HEK293 (cell line): Measurements from ENCODE around the gene SLC7A11.
"Not testable (repeated sequence)": the region's sequence is repeated elsewhere in the genome, so short reads cannot be mapped to it uniquely, and the experiment has no call there.

ENCODE experiments used
- CTCF ChIA-PET: fragments of 350-600 bp; formaldehyde crosslinking; extraction: SDS; loops from one replicate; lab custom pipeline; 2021; ENCODE audit warnings: antibody characterized with exemption; lab: Yijun Ruan, JAX
- POLR2A ChIA-PET: fragments of 300-600 bp; formaldehyde crosslinking; extraction: SDS; loops from one replicate; lab custom pipeline; 2020; ENCODE audit warnings: antibody characterized with exemption, inconsistent platforms; lab: Yijun Ruan, JAX
- H3K27ac ChIP-seq: fragments of 200-500 bp; sonication (Bioruptor generic); 2 replicates; pipeline ENCODE4 v1.5.1; 2014; ENCODE audit warnings: low read depth, low read length, control low read depth, inconsistent platforms; ENCODE audit errors: extremely low read depth
- H3K36me3 ChIP-seq, 2 experiments: fragments of 200-500 bp in 1 of 2; sonication (Bioruptor generic) in 1 of 2; 1 replicate in 1 of 2; 2 replicates in 1 of 2; pipeline ENCODE4 v1.5.1; 2014 to 2017; ENCODE audit warnings: inconsistent platforms in 2 of 2, low read length in 2 of 2; ENCODE audit not compliant: control insufficient read depth in 2 of 2, insufficient read depth in 1 of 2
- H3K4me1 ChIP-seq: fragments of 200-500 bp; sonication (Bioruptor generic); 2 replicates; pipeline ENCODE4 v1.5.1; 2014; ENCODE audit warnings: mild to moderate bottlenecking, low read length, inconsistent platforms; ENCODE audit not compliant: control insufficient read depth, insufficient read depth
- H3K4me3 ChIP-seq: 2 replicates; pipeline ENCODE4 v1.5.1; 2011; ENCODE audit warnings: low read depth, mild to moderate bottlenecking, control low read depth, low read length, moderate library complexity
- H3K9me3 ChIP-seq: fragments of 200-500 bp; sonication (Bioruptor generic); 2 replicates; pipeline ENCODE4 v1.5.1; 2014; ENCODE audit warnings: low read depth, low read length, inconsistent platforms; ENCODE audit not compliant: control insufficient read depth, insufficient read depth
- BCL11A ChIP-seq: fragments of 450-650 bp; formaldehyde crosslinking; IDR thresholded peaks from 2 replicates; pipeline ENCODE4 v1.5.1; 2016; ENCODE audit warnings: low read depth, missing biosample characterization, missing genetic modification characterization
- REPIN1 ChIP-seq: fragments of 450-650 bp; formaldehyde crosslinking; IDR thresholded peaks from 2 replicates; pipeline ENCODE4 v1.5.1; 2017; ENCODE audit warnings: missing biosample characterization, missing genetic modification characterization, low read depth
- SCRT1 ChIP-seq: fragments of 450-650 bp; formaldehyde crosslinking; IDR thresholded peaks from 2 replicates; pipeline ENCODE4 v1.5.1; 2016; ENCODE audit warnings: missing biosample characterization, missing genetic modification characterization, borderline replicate concordance
- ZBTB21 ChIP-seq: fragments of 450-650 bp; formaldehyde crosslinking; IDR thresholded peaks from 2 replicates; pipeline ENCODE4 v1.5.1; 2017; ENCODE audit warnings: missing biosample characterization, missing genetic modification characterization
- ZNF132 ChIP-seq: fragments of 450-650 bp; formaldehyde crosslinking; IDR thresholded peaks from 2 replicates; pipeline ENCODE4 v1.5.1; 2017; ENCODE audit warnings: missing biosample characterization, missing genetic modification characterization, borderline replicate concordance
- ZNF223 ChIP-seq: fragments of 450-650 bp; formaldehyde crosslinking; IDR thresholded peaks from 2 replicates; pipeline ENCODE4 v1.5.1; 2016; ENCODE audit warnings: missing biosample characterization, missing genetic modification characterization
- ZNF335 ChIP-seq: fragments of 450-650 bp; formaldehyde crosslinking; conservative IDR thresholded peaks from 2 replicates; pipeline ENCODE4 v1.5.1; 2016; ENCODE audit warnings: missing biosample characterization, missing genetic modification characterization
- ZNF621 ChIP-seq: fragments of 450-650 bp; formaldehyde crosslinking; IDR thresholded peaks from 2 replicates; pipeline ENCODE4 v1.5.1; 2017; ENCODE audit warnings: missing biosample characterization, missing genetic modification characterization
- ZNF776 ChIP-seq: fragments of 450-650 bp; formaldehyde crosslinking; IDR thresholded peaks from 2 replicates; pipeline ENCODE4 v1.5.0; 2017; ENCODE audit warnings: missing biosample characterization, missing genetic modification characterization, borderline replicate concordance
- ZNF830 ChIP-seq: fragments of 450-650 bp; IDR thresholded peaks from 2 replicates; pipeline ENCODE4 v1.5.0; 2018; ENCODE audit warnings: missing biosample characterization, missing genetic modification characterization, low read depth, mild to moderate bottlenecking, moderate library complexity
- TF ChIP-seq, protein P1 (sequence below): fragments of 450-650 bp; formaldehyde crosslinking; IDR thresholded peaks from 2 replicates; pipeline ENCODE4 v1.5.1; 2017; ENCODE audit warnings: missing biosample characterization, missing genetic modification characterization
- TF ChIP-seq, protein P2 (sequence below): fragments of 450-650 bp; formaldehyde crosslinking; IDR thresholded peaks from 2 replicates; pipeline ENCODE4 v1.5.1; 2016; ENCODE audit warnings: missing biosample characterization, missing genetic modification characterization, borderline replicate concordance
- TF ChIP-seq, protein P3 (sequence below): fragments of 450-650 bp; formaldehyde crosslinking; IDR thresholded peaks from 2 replicates; pipeline ENCODE4 v1.5.0; 2017; ENCODE audit warnings: missing biosample characterization, missing genetic modification characterization, borderline replicate concordance

The SLC7A11 gene

DNA sequence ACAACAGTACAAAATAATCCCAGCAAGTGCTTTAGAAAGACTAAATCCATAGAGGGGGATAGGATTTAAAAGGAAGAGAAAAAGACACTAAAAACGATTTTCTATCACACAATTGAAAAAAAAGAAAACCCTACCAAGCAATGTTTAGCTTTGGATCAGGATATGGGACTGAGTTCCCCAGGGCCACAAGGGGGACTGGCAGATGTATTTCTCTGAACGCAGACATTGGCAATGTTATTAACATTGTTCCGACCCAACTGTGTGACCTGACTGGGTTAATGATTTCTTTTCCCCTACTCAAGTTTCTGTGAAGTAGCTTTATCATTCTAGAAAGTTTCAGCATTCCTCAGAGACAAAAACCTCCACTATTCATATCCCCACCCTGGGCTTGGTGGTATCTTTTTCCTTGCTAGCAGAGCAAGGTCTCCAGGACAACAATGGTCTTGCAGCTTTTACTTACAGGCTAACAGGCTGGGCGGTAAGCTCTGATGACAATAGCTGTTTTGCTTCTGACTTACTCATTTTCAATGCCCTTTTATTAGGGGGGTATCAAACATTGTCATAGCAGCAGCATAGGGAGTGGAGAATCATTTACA, 25.8 kb downstream of the SLC7A11 start:
- CTCF ChIA-PET: interaction anchor here (0.7 kb wide), 1 partner anchor 34 kb away, joined by 5 read pairs; no protein-coding TSS in a partner anchor
- no peak for TF ChIP-seq ZBTB21
- TF ChIP-seq, protein P1, sequence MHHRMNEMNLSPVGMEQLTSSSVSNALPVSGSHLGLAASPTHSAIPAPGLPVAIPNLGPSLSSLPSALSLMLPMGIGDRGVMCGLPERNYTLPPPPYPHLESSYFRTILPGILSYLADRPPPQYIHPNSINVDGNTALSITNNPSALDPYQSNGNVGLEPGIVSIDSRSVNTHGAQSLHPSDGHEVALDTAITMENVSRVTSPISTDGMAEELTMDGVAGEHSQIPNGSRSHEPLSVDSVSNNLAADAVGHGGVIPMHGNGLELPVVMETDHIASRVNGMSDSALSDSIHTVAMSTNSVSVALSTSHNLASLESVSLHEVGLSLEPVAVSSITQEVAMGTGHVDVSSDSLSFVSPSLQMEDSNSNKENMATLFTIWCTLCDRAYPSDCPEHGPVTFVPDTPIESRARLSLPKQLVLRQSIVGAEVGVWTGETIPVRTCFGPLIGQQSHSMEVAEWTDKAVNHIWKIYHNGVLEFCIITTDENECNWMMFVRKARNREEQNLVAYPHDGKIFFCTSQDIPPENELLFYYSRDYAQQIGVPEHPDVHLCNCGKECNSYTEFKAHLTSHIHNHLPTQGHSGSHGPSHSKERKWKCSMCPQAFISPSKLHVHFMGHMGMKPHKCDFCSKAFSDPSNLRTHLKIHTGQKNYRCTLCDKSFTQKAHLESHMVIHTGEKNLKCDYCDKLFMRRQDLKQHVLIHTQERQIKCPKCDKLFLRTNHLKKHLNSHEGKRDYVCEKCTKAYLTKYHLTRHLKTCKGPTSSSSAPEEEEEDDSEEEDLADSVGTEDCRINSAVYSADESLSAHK: no peak
- no peak for TF ChIP-seq SCRT1 (tag by site-specific recombination)
- no peak for TF ChIP-seq ZNF621
- TF ChIP-seq REPIN1 (tag by site-specific recombination): no peak
- TF ChIP-seq, protein P2, sequence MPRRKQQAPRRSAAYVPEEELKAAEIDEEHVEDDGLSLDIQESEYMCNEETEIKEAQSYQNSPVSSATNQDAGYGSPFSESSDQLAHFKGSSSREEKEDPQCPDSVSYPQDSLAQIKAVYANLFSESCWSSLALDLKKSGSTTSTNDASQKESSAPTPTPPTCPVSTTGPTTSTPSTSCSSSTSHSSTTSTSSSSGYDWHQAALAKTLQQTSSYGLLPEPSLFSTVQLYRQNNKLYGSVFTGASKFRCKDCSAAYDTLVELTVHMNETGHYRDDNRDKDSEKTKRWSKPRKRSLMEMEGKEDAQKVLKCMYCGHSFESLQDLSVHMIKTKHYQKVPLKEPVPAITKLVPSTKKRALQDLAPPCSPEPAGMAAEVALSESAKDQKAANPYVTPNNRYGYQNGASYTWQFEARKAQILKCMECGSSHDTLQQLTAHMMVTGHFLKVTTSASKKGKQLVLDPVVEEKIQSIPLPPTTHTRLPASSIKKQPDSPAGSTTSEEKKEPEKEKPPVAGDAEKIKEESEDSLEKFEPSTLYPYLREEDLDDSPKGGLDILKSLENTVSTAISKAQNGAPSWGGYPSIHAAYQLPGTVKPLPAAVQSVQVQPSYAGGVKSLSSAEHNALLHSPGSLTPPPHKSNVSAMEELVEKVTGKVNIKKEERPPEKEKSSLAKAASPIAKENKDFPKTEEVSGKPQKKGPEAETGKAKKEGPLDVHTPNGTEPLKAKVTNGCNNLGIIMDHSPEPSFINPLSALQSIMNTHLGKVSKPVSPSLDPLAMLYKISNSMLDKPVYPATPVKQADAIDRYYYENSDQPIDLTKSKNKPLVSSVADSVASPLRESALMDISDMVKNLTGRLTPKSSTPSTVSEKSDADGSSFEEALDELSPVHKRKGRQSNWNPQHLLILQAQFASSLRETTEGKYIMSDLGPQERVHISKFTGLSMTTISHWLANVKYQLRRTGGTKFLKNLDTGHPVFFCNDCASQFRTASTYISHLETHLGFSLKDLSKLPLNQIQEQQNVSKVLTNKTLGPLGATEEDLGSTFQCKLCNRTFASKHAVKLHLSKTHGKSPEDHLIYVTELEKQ (tag by site-specific recombination): no peak
- no peak for TF ChIP-seq ZNF830 (tag by site-specific recombination)
- TF ChIP-seq, protein P3, sequence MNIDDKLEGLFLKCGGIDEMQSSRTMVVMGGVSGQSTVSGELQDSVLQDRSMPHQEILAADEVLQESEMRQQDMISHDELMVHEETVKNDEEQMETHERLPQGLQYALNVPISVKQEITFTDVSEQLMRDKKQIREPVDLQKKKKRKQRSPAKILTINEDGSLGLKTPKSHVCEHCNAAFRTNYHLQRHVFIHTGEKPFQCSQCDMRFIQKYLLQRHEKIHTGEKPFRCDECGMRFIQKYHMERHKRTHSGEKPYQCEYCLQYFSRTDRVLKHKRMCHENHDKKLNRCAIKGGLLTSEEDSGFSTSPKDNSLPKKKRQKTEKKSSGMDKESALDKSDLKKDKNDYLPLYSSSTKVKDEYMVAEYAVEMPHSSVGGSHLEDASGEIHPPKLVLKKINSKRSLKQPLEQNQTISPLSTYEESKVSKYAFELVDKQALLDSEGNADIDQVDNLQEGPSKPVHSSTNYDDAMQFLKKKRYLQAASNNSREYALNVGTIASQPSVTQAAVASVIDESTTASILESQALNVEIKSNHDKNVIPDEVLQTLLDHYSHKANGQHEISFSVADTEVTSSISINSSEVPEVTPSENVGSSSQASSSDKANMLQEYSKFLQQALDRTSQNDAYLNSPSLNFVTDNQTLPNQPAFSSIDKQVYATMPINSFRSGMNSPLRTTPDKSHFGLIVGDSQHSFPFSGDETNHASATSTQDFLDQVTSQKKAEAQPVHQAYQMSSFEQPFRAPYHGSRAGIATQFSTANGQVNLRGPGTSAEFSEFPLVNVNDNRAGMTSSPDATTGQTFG (tag by site-specific recombination): no peak
- no peak for TF ChIP-seq ZNF132 (tag by site-specific recombination)
- no peak for TF ChIP-seq ZNF223 (tag by site-specific recombination)
- no peak for TF ChIP-seq BCL11A
- no peak for TF ChIP-seq ZNF776 (tag by site-specific recombination)
- TF ChIP-seq ZNF335 (tag by site-specific recombination): no peak
- Histone ChIP-seq H3K9me3 (no peaks in the 10 kb centered on the region), H3K36me3 (peaks cover 0 to 10% of the 10 kb centered on the region in 2 experiments; a peak in 1 of 3 replicates), H3K4me1 (no peaks in the 10 kb centered on the region), H3K27ac (no peak overlapping the region), H3K4me3 (no peak overlapping the region)
- POLR2A ChIA-PET: no interaction called here

DNA sequence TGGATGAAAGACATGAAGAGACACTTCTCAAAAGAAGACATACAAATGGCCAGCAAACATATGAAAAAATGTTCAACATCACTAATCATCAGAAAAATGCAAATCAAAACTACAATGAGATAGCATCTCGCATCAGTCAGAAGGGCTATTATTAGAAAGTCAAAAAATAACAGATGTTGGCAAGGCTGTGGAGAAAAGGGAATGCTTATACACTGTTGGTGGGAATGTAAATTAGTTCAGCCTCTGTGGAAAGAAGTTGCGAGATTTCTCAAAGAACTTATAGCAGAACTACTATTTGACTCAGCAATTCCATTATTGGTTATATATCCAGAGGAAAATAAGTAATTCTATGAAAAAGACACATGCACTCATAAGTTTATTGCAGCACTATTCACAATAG, 31.6 kb downstream of the SLC7A11 start:
- H3K36me3 ChIP-seq, H3K4me3 ChIP-seq, H3K4me1 ChIP-seq, CTCF ChIA-PET, POLR2A ChIA-PET, H3K27ac ChIP-seq, H3K9me3 ChIP-seq: not testable (repeated sequence)
